ENCODE results near the gene KRTAP2-2.
"Not testable (repeated sequence)": the region's sequence is repeated elsewhere in the genome, so short reads cannot be mapped to it uniquely, and the experiment has no call there.

The KRTAP2-2 gene

DNA sequence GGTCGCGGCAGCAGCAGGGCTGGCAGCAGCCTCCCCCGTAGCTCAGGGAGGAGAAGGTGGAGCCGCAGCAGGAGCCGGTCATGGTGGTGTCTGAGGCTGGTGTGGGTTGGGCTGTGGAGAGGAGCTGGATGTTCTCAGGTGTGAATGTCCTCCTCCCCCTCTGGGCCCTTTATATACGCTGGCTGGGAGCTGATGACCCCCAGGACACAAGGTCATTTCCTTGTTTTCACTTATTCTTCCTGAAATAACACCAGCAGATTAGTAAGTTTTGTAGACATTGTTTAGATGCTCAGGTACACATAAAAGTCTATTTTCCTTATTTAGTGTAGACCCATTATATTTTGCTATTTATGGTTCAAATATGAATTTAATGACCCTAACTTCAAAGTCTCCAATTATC, at the start of gene KRTAP2-2:
KRTAP2-2 (minus strand) TSS at position 101 of the 400 bp plus-strand sequence; CDS start at position 82, 19 bp downstream.
- H3K4me3 ChIP-seq; DNase-seq; H3K4me1 ChIP-seq; intact Hi-C loops (cut with DNase I; ENCODE audit: low total_unique reads); H3K27me3 ChIP-seq; H3K9me3 ChIP-seq; H3K36me3 ChIP-seq; H3K27ac ChIP-seq: not testable (repeated sequence)

DNA sequence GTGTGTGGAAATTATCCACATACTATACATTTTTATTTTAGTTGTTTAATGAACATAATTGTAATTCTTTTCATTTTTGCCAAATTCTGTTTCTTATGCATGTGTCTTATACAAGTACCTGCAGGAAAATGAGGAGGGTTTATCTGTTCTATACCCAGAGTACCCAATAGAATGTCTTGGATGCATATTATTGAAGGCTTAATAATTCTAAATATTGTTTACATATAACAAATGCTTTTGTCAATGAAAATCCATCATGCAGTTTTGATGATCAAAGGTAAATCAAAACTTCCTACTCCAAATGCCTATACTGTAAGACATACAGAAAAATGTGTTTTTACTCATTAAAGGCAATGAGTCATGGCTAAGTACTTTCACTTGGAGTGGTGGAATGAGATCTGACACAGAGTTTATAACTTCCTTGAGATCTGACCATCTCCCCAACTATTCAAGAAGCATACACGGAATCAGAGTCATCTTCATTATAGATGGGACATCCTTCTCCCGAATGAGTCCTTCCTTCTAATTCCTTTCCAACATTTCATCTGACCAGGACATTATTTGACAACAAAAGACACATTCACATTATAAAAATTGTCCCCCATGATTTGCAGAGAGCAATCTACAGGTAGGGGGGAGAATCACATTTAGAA, 49.5 kb upstream of the KRTAP2-2 start:
- DNase-seq; H3K27ac ChIP-seq; intact Hi-C loops (cut with DNase I; ENCODE audit: low total_unique reads); H3K9me3 ChIP-seq; H3K4me1 ChIP-seq; H3K36me3 ChIP-seq; H3K4me3 ChIP-seq; H3K27me3 ChIP-seq: not testable (repeated sequence)

- Histone ChIP-seq H3K9me3 (no peaks in the 10 kb centered on the region), H3K4me1 (no peaks in the 10 kb centered on the region), H3K27ac (no peak overlapping the region), H3K4me3 (no peak overlapping the region), H3K36me3 (no peaks in the 10 kb centered on the region), H3K27me3 (no peaks in the 10 kb centered on the region)
- TF ChIP-seq, protein P1, sequence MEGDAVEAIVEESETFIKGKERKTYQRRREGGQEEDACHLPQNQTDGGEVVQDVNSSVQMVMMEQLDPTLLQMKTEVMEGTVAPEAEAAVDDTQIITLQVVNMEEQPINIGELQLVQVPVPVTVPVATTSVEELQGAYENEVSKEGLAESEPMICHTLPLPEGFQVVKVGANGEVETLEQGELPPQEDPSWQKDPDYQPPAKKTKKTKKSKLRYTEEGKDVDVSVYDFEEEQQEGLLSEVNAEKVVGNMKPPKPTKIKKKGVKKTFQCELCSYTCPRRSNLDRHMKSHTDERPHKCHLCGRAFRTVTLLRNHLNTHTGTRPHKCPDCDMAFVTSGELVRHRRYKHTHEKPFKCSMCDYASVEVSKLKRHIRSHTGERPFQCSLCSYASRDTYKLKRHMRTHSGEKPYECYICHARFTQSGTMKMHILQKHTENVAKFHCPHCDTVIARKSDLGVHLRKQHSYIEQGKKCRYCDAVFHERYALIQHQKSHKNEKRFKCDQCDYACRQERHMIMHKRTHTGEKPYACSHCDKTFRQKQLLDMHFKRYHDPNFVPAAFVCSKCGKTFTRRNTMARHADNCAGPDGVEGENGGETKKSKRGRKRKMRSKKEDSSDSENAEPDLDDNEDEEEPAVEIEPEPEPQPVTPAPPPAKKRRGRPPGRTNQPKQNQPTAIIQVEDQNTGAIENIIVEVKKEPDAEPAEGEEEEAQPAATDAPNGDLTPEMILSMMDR (IDR thresholded peaks at IDR 0.05), result no peak
- intact Hi-C loops (cut with DNase I; ENCODE audit: low total_unique reads), result no loop called here
- DNase-seq, result no peak
Observed at GRCh38 chr17:41103896-41104295, 48.9 kb upstream of the KRTAP2-2 start.

DNA sequence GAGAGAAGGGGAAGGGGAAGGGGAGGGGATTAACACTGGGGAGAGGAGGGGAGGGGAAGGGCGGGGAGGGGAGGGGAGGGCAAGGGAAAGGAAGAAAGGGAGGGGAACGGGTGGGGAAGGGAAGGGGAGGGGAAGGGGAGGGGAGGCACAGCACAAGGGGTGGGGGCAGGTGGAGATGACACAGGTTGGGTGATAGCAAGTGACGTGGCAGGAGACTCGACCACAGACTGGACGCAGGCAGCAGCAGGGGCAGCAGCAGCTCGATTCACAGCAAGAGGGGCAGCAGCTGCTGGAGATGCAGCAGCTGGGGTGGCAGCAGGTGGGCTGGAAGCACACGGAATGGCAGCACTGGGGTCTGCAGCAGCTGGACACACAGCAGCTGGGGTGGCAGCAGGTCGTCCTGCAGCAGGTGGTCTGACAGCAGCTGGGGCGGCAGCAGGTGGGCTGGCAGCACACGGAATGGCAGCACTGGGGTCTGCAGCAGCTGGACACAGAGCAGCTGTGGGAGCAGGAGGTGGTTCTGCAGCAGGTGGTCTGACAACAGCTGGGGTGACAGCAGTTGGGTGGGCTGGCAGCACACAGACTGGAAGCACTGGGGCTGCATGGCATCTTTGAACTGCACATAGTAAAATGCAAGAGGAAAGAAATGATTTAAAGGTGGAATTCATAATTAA, 46.7 kb upstream of the KRTAP2-2 start, which contains the start of gene KRTAP4-16:
KRTAP4-16 (minus strand) TSS at position 624 of the 674 bp plus-strand sequence; CDS start at position 624, 0 bp downstream.
- TF ChIP-seq, protein P1 (IDR thresholded peaks at IDR 0.05), result no peak
- intact Hi-C loops (cut with DNase I; ENCODE audit: low total_unique reads), result no loop called here
- DNase-seq, result no peak
- Histone ChIP-seq H3K4me1 (no peaks in the 10 kb centered on the region), H3K27ac (no peak within 1 kb of the TSS), H3K9me3 (no peaks in the 10 kb centered on the region), H3K4me3 (no peak within 1 kb of the TSS), H3K36me3 (no peaks in the 10 kb centered on the region), H3K27me3 (no peaks in the 10 kb centered on the region)

DNA sequence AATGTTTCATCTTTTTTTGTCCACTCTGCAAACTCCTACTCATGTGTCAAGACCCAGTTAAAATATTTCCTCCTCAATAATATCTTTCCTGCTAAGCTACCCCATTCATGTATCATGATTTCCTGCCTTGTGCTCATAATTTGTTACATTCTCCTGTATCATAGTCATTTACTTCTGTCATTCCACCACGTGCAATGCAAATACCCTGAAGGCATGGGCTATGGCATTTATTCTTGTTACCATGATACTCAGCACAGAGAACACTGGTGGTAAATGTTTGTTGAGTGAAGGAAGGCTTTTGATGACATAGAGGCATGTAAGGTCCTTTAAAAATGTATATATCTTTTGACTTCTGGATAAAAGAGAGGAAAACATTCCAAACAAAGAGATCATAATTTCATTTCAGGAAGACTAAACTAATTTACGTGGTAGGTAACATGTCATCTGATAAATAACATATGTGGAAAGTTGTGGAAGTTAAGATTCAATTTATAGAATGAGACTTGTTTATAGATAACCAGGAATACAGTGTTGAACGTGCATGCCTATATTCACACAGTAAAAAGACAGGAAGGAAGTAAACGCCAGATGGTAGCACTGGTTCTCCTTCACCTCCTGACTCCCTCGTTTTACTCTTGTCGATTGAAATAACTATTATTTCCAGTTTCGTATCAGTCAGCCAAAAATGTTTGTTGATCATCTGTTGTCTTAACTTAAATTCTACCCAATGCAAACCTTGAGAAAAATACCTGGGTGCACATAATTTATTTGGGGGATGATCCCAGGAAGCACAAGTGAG, 44.9 kb upstream of the KRTAP2-2 start:
- H3K27me3 ChIP-seq; H3K4me3 ChIP-seq; intact Hi-C loops (cut with DNase I; ENCODE audit: low total_unique reads); DNase-seq; H3K27ac ChIP-seq; H3K9me3 ChIP-seq; H3K36me3 ChIP-seq; H3K4me1 ChIP-seq: not testable (repeated sequence)

DNA sequence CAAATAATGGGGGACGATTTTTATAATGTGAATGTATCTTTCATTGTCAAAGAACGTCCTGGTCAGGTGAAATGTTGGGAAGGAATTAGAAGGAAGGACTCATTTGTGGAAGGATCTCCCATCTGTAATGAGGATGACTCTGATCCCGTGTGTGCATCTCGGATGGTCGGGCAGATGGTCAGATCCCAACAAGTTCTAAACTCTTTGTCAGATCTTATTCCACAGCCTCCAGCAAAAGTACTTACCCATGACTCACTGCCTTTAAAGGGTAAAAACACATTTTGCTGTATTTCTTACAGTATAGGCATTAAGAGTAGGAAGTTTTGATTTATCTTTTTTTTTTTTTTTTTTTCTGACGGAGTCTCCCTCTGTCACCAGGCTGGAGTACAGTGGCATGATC, 43.5 kb upstream of the KRTAP2-2 start:
- Histone ChIP-seq H3K27me3 (no peaks in the 10 kb centered on the region), H3K4me1 (no peaks in the 10 kb centered on the region), H3K27ac (no peak overlapping the region), H3K36me3 (no peaks in the 10 kb centered on the region), H3K4me3 (no peak overlapping the region), H3K9me3 (no peaks in the 10 kb centered on the region)
- TF ChIP-seq, protein P1 (IDR thresholded peaks at IDR 0.05), result no peak
- DNase-seq, result no peak
- intact Hi-C loops (cut with DNase I; ENCODE audit: low total_unique reads), result no loop called here

DNA sequence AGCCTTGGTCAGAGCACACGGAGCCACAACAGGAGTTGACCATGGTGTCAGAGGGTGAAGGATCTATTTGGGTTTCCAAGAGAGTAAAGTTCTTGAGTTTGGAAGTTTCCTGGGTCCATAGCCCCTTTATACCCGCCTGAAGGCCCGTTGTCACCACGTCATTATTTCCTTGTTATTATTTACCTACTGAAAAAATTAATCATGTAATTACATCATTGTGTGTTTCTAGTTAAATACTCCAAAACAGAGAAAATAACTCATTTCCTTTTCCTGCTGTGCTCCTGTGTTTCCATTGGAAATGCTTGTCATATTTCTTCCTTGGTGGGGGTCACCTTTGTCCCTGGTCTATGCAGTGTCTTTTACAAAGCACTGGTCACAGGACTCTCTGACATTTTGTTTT, 43.0 kb upstream of the KRTAP2-2 start, which contains the start of gene KRTAP4-8:
KRTAP4-8 (minus strand) TSS at position 101 of the 400 bp plus-strand sequence; CDS start at position 43, 58 bp downstream.
- no peak within 1 kb of the TSS for H3K4me3 ChIP-seq
- H3K4me1 ChIP-seq, result no peaks in the 10 kb centered on the region
- TF ChIP-seq, protein P1 (IDR thresholded peaks at IDR 0.05), result no peak
- no peaks in the 10 kb centered on the region for H3K27me3 ChIP-seq
- no peak for DNase-seq
- intact Hi-C loops (cut with DNase I; ENCODE audit: low total_unique reads), result no loop called here
- H3K27ac ChIP-seq, result no peak within 1 kb of the TSS
- no peaks in the 10 kb centered on the region for H3K36me3 ChIP-seq
- H3K9me3 ChIP-seq, result no peaks in the 10 kb centered on the region
